Measurements from ENCODE around the gene TMEM52B.

Gene TMEM52B

GRCh38 chr12:10211940-10212738, 33.3 kb downstream of the TMEM52B start (continued):
- no peak for TF ChIP-seq ZFP41 (tag by site-specific recombination; IDR thresholded peaks at IDR 0.05; ENCODE audit: borderline replicate concordance)
- TF ChIP-seq ZNF549 (tag by site-specific recombination; IDR thresholded peaks at IDR 0.05): no peak
- TF ChIP-seq KLF7 (tag by site-specific recombination; IDR thresholded peaks at IDR 0.05; ENCODE audit: borderline replicate concordance): peak; percentile 79
- TF ChIP-seq GLIS1 (tag by site-specific recombination; IDR thresholded peaks at IDR 0.05): no peak; the same call in none of the 2 replicates
- peak; percentile 65 for TF ChIP-seq ZFP37 (tag by site-specific recombination; IDR thresholded peaks at IDR 0.05)
- TF ChIP-seq ZNF677 (tag by site-specific recombination; IDR thresholded peaks at IDR 0.05): no peak
- no peak for TF ChIP-seq ZNF837 (tag by site-specific recombination; IDR thresholded peaks at IDR 0.05)
- TF ChIP-seq YY2 (tag by site-specific recombination; IDR thresholded peaks at IDR 0.05): no peak
- no peak for TF ChIP-seq ZNF670 (tag by site-specific recombination; IDR thresholded peaks at IDR 0.05; ENCODE audit: low read depth)
- no peak for TF ChIP-seq ZNF140 (tag by site-specific recombination; IDR thresholded peaks at IDR 0.05)
- peak; percentile 98; the same call in 1 of the 2 replicates for TF ChIP-seq PRDM10 (tag by site-specific recombination; IDR thresholded peaks at IDR 0.05)
- peak; percentile 96 for TF ChIP-seq ZNF394 (tag by site-specific recombination; IDR thresholded peaks at IDR 0.05; ENCODE audit: borderline replicate concordance)
- no peak for TF ChIP-seq TCF7L2 (IDR thresholded peaks at IDR 0.05; ENCODE audit: borderline replicate concordance, low read depth, low read length)
- peak; percentile 79 for TF ChIP-seq ZBTB8A (tag by site-specific recombination; IDR thresholded peaks at IDR 0.05)
- TF ChIP-seq ZNF785 (tag by site-specific recombination; IDR thresholded peaks at IDR 0.05): peak; percentile 79
- no peak for TF ChIP-seq AEBP2 (tag by site-specific recombination; IDR thresholded peaks at IDR 0.05; ENCODE audit: borderline replicate concordance)
- no peak for TF ChIP-seq ZNF311 (tag by site-specific recombination; IDR thresholded peaks at IDR 0.05; ENCODE audit: borderline replicate concordance)
- TF ChIP-seq ZBTB21 (tag by site-specific recombination; IDR thresholded peaks at IDR 0.05): peak; percentile 97
- no peak for TF ChIP-seq PBX3 (CRISPR knock-in tag; IDR thresholded peaks at IDR 0.05)
- no peak for TF ChIP-seq BCL11B (tag by site-specific recombination; IDR thresholded peaks at IDR 0.05; ENCODE audit: low read depth)
- peak; percentile 98 for TF ChIP-seq ZNF629 (tag by site-specific recombination; IDR thresholded peaks at IDR 0.05)
- TF ChIP-seq ZNF571 (tag by site-specific recombination; IDR thresholded peaks at IDR 0.05): no peak
- peak; percentile 90; the same call in 1 of the 2 replicates for TF ChIP-seq KLF1 (tag by site-specific recombination; IDR thresholded peaks at IDR 0.05)
- TF ChIP-seq ZNF354C (tag by site-specific recombination; IDR thresholded peaks at IDR 0.05; ENCODE audit: borderline replicate concordance, low read depth): no peak
- no peak for TF ChIP-seq ZNF292 (tag by site-specific recombination; IDR thresholded peaks at IDR 0.05; ENCODE audit: borderline replicate concordance, low read depth)
- peak; percentile 79 for TF ChIP-seq WT1 (tag by site-specific recombination; IDR thresholded peaks at IDR 0.05)
- peak; percentile 95 for TF ChIP-seq SP7 (tag by site-specific recombination; IDR thresholded peaks at IDR 0.05)
- no peak for TF ChIP-seq ZNF585B (tag by site-specific recombination; IDR thresholded peaks at IDR 0.05)
- peak; percentile 29; the same call in 1 of the 2 replicates for TF ChIP-seq KLF16 (tag by site-specific recombination; IDR thresholded peaks at IDR 0.05)
- TF ChIP-seq ZNF561 (tag by site-specific recombination; IDR thresholded peaks at IDR 0.05; ENCODE audit: borderline replicate concordance): 0 out of 2 replicates have a peak, but pooled peaks have one; percentile 70
- peak; percentile 89 for TF ChIP-seq ZNF10 (tag by site-specific recombination; IDR thresholded peaks at IDR 0.05)
- peak; percentile 93 for TF ChIP-seq OSR2 (tag by site-specific recombination; IDR thresholded peaks at IDR 0.05)
- no peak for TF ChIP-seq ZNF239 (tag by site-specific recombination; IDR thresholded peaks at IDR 0.05)
- peak; percentile 98 for TF ChIP-seq ZEB2 (tag by site-specific recombination; IDR thresholded peaks at IDR 0.05)
- no peak for TF ChIP-seq ZNF211 (tag by site-specific recombination; IDR thresholded peaks at IDR 0.05; ENCODE audit: low read depth)
- no peak for TF ChIP-seq MZF1 (tag by site-specific recombination; IDR thresholded peaks at IDR 0.05; ENCODE audit: borderline replicate concordance)

Measured in HEK293 (cell line).